ENCODE results near the gene NR6A1. TPM values are rescaled to one million over a fixed set of nuclear protein-coding genes. Genes with fewer than 3 reads are reported as not detected.

NR6A1 gene
- total and polyA plus RNA-seq, 2 of the 13 experiments (the other 11 are each of a cell fraction or from before 2014, with no cell fraction given), result 28.1 to 31.5 TPM

DNA sequence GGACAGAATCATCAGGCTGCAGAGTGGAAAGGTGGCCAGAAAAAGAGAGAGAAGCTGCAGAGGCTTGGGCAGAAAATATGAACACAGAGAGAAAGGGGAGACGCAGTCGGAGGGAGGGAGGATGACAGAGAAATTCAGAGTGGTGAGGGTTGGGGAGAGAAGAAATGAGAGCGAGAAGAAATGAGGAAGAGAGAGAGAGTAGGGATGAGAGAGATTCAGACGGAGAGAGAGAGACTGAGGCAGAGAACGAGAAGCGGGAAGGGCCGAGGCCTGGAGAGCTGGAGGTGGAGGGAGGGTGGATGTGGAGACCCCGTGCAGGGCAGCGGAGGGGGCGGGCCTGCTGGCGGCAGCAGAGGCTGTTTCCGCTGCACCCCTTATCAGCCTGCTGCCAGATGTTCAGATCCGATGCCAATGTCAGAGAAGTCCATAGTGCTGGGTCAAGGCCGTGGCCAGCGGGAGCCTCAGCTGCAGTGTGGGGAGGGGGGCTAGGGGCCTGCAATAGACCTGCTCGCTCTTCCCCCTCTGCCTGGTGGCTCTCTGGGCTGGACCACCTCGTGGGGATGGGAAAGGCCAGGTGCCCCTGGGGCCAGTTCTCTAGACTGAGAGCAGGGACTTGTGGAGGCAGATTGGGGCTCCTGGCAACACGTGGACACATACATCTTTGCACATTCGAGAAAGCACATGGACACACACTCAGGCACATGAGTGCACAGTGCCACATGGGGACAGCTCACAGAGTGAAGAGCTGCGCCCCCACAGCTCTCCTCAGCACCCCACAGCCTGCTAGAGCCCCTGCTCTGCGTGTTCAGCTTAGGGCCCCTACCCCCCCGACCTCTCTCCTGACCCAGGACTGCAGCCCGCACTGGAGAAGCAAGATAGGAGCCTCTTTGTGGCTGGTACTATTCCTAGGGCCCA, 259.0 kb downstream of the NR6A1 start (continued):
- TF ChIP-seq E2F2 (CRISPR knock-in tag; IDR thresholded peaks at IDR 0.05; ENCODE audit: borderline replicate concordance) (no peak), BCL3 (CRISPR knock-in tag; IDR thresholded peaks at IDR 0.05) (no peak), ZNF543 (CRISPR knock-in tag; IDR thresholded peaks at IDR 0.05) (peak; percentile 56; the same call in 1 of the 2 replicates), PREB (CRISPR knock-in tag; IDR thresholded peaks at IDR 0.05) (no peak), ZSCAN25 (CRISPR knock-in tag; IDR thresholded peaks at IDR 0.05) (peak; percentile 96), NBN (conservative IDR thresholded peaks at IDR 0.05) (no peak), ZSCAN29 (CRISPR knock-in tag; conservative IDR thresholded peaks at IDR 0.05) (no peak), HES4 (CRISPR knock-in tag; IDR thresholded peaks at IDR 0.05; ENCODE audit: borderline replicate concordance) (no peak), ZNF143 (CRISPR knock-in tag; IDR thresholded peaks at IDR 0.05) (0 out of 2 replicates have a peak, but pooled peaks have one; percentile 31), ZNF350 (CRISPR knock-in tag; IDR thresholded peaks at IDR 0.05; ENCODE audit: borderline replicate concordance, low read depth) (peak; percentile 17; the same call in 1 of the 2 replicates), TSC22D2 (CRISPR knock-in tag; IDR thresholded peaks at IDR 0.05; ENCODE audit: borderline replicate concordance) (no peak), MXD1 (CRISPR knock-in tag; IDR thresholded peaks at IDR 0.05) (peak; percentile 24; the same call in 1 of the 2 replicates), SCMH1 (CRISPR knock-in tag; IDR thresholded peaks at IDR 0.05; ENCODE audit: borderline replicate concordance) (no peak), ZNF619 (CRISPR knock-in tag; IDR thresholded peaks at IDR 0.05) (no peak), MXI1 (IDR thresholded peaks at IDR 0.05; ENCODE audit: borderline replicate concordance, low read depth, low read length) (no peak), ELF4 (CRISPR knock-in tag; IDR thresholded peaks at IDR 0.05; ENCODE audit: borderline replicate concordance) (no peak), ZNF75D (CRISPR knock-in tag; IDR thresholded peaks at IDR 0.05; ENCODE audit: borderline replicate concordance) (no peak), ZMYM4 (CRISPR knock-in tag; IDR thresholded peaks at IDR 0.05) (no peak; the same call in 1 of the 2 replicates), HNF1B (CRISPR knock-in tag; IDR thresholded peaks at IDR 0.05) (no peak)
- TF ChIP-seq, protein P1, sequence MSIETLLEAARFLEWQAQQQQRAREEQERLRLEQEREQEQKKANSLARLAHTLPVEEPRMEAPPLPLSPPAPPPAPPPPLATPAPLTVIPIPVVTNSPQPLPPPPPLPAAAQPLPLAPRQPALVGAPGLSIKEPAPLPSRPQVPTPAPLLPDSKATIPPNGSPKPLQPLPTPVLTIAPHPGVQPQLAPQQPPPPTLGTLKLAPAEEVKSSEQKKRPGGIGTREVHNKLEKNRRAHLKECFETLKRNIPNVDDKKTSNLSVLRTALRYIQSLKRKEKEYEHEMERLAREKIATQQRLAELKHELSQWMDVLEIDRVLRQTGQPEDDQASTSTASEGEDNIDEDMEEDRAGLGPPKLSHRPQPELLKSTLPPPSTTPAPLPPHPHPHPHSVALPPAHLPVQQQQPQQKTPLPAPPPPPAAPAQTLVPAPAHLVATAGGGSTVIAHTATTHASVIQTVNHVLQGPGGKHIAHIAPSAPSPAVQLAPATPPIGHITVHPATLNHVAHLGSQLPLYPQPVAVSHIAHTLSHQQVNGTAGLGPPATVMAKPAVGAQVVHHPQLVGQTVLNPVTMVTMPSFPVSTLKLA (IDR thresholded peaks at IDR 0.05), result peak; percentile 90
- TF ChIP-seq, protein P2, sequence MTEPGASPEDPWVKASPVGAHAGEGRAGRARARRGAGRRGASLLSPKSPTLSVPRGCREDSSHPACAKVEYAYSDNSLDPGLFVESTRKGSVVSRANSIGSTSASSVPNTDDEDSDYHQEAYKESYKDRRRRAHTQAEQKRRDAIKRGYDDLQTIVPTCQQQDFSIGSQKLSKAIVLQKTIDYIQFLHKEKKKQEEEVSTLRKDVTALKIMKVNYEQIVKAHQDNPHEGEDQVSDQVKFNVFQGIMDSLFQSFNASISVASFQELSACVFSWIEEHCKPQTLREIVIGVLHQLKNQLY (CRISPR knock-in tag; IDR thresholded peaks at IDR 0.05), result peak; percentile 29; the same call in 1 of the 2 replicates
